Measurements from ENCODE around the gene ERAL1.

GRCh38 chr17:28906276-28906675 lies 51.5 kb downstream of the ERAL1 start:
- TF ChIP-seq CTCF (conservative IDR thresholded peaks at IDR 0.05 in 1 of 2, IDR thresholded peaks at IDR 0.05 in 1 of 2; ENCODE audit: low read depth in 1 of 2, low read length in 2 of 2) = no peak
- TF ChIP-seq EZH2 (IDR thresholded peaks at IDR 0.05; ENCODE audit: low read length, missing control alignments) = no peak

Measured in fibroblast of lung (primary cell).